Spleen (tissue), 7 donors: Measurements from ENCODE around the gene FRMPD2.

Experiments
- POLR2A ChIP-seq, 3 donors: fragments of 450-650 bp; IDR thresholded peaks; one replicate each; pipeline ENCODE4 v1.5.1; 2017; ENCODE audit warnings: antibody characterized with exemption in 3 of 3, mild to moderate bottlenecking in 1 of 3
- TF ChIP-seq, protein P1 (sequence below), 11 experiments: fragments of 200-600 bp in 7 of 11; fragments of 450-650 bp in 4 of 11; sonication (generic) in 4 of 11; IDR thresholded peaks in 8 of 11; conservative IDR thresholded peaks in 3 of 11; 1 replicate in 7 of 11; 2 replicates in 4 of 11; pipeline versions ENCODE4 v1.4.0 to v1.8.0; 2016 to 2021; ENCODE audit warnings: antibody characterized with exemption in 11 of 11, inconsistent platforms in 4 of 11, mild to moderate bottlenecking in 1 of 11
- donor health status: DM: no; HTN: no; CAD: no; lungs with moderate emphysema.
- donor health status: DM: no; HTN: no; CAD: no.
- donor health status: DM: no; HTN: no; CAD: no.

DNA sequence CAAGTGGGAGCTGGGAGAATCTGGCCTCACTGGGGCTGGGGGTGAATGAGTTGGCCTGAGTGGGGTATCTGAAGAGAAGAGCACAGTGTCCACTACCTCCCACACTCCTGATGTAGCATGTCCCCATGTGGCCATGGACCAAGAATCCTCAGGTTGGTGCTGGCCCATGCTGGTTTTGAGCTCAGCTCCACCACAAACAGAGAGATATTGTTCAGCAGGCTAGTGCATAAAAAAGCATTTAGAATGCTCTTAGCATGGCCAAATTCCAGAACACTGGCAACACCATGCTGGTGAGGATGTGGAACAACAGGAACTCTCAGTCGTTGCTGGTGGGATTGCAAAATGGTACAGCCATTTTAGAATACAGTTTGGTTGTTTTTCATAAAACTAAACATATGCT is 61.4 kb downstream of the FRMPD2 start:
- TF ChIP-seq, protein P1, sequence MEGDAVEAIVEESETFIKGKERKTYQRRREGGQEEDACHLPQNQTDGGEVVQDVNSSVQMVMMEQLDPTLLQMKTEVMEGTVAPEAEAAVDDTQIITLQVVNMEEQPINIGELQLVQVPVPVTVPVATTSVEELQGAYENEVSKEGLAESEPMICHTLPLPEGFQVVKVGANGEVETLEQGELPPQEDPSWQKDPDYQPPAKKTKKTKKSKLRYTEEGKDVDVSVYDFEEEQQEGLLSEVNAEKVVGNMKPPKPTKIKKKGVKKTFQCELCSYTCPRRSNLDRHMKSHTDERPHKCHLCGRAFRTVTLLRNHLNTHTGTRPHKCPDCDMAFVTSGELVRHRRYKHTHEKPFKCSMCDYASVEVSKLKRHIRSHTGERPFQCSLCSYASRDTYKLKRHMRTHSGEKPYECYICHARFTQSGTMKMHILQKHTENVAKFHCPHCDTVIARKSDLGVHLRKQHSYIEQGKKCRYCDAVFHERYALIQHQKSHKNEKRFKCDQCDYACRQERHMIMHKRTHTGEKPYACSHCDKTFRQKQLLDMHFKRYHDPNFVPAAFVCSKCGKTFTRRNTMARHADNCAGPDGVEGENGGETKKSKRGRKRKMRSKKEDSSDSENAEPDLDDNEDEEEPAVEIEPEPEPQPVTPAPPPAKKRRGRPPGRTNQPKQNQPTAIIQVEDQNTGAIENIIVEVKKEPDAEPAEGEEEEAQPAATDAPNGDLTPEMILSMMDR (IDR thresholded peaks at IDR 0.05 in 8 of 11, conservative IDR thresholded peaks at IDR 0.05 in 3 of 11): no peak
- no peak for TF ChIP-seq POLR2A (IDR thresholded peaks at IDR 0.05)
